Spinal cord (tissue), 10 donors: ENCODE data around the gene METTL6. TPM values are rescaled to one million over a fixed set of nuclear protein-coding genes. Genes with fewer than 3 reads are reported as not detected.

Experiments used
- DNase-seq, 6 donors: peaks; one replicate each; pipeline versions ENCODE4 v3.0.0 to v3.0.0-alpha.2; 2013 to 2015; ENCODE audit warnings: low spot score in 6 of 6, low read depth in 4 of 6
- H3K27ac ChIP-seq: one replicate; pipeline ENCODE4 v1.5.1; 2013; ENCODE audit warnings: low read depth, low read length, control low read depth
- H3K27me3 ChIP-seq: one replicate; pipeline ENCODE4 v1.6.1; 2013; ENCODE audit warnings: low read length; ENCODE audit not compliant: control insufficient read depth, insufficient read depth
- H3K36me3 ChIP-seq: one replicate; pipeline ENCODE4 v1.6.1; 2013; ENCODE audit warnings: low read length; ENCODE audit not compliant: control insufficient read depth, insufficient read depth
- H3K4me1 ChIP-seq: one replicate; pipeline ENCODE4 v1.6.1; 2013; ENCODE audit warnings: low read length; ENCODE audit not compliant: control insufficient read depth, insufficient read depth
- H3K4me3 ChIP-seq: one replicate; pipeline ENCODE4 v1.5.1; 2013; ENCODE audit warnings: low read depth, low read length, control low read depth
- H3K9me3 ChIP-seq: one replicate; pipeline ENCODE4 v1.6.1; 2013; ENCODE audit warnings: low read length; ENCODE audit not compliant: control insufficient read depth, insufficient read depth
- WGBS: methylation state at CpG from one replicate; pipeline ENCODE4 v1.1.5; 2013; ENCODE audit warnings: missing lambda C conversion rate; ENCODE audit not compliant: insufficient coverage; 5-methylcytosine and 5-hydroxymethylcytosine counted together
- polyA plus RNA-seq, 2 donors: library from polyadenylated mRNA; unstranded; fragments of 120-200 nt; gene quantifications; one replicate each; pipeline ENCODE4 v1.2.1, GENCODE V29; 2013; ENCODE audit not compliant: insufficient read length in 2 of 2
- total RNA-seq, 2 donors: library from RNA; depleted of rRNA in 1 of 2; stranded (reverse); fragments of 120-200 nt in 1 of 2; fragments of >200 nt in 1 of 2; gene quantifications; one replicate each; pipeline versions ENCODE4 v1.2.3 to v1.2.4, GENCODE V29; 2013 to 2014
- donor health status: healthy.

Gene METTL6
- total and polyA plus RNA-seq, 4 donors, result 30.0 to 50.3 (median 38.3) TPM

DNA sequence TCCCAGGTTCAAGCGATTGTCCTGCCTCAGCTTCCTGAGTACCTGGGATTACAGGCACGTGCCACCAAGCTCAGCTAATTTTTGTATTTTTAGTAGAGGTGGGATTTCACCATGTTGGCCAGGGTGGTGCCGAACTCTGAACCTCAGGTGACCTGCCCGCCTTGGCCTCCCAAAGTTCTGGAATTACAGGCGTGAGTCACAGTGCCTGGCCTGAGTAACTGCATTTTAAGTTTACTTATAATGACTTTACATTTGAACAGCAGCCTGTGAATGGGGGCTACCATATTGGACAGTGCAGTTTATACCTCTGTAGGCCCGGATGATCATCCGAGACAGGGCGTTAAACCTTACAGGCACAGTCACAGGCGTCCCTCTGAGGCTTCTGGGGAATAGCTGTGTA is 24.8 kb upstream of the METTL6 start:
- no peaks in the 10 kb centered on the region for H3K4me1 ChIP-seq
- no peak for DNase-seq
- WGBS, result 94% methylated on average over 6 of the region's 9 CpGs
- H3K27ac ChIP-seq, result no peak overlapping the region
- no peak overlapping the region for H3K4me3 ChIP-seq
- H3K36me3 ChIP-seq, result peaks cover 49% of the 10 kb centered on the region
- no peaks in the 10 kb centered on the region for H3K27me3 ChIP-seq
- no peaks in the 10 kb centered on the region for H3K9me3 ChIP-seq

DNA sequence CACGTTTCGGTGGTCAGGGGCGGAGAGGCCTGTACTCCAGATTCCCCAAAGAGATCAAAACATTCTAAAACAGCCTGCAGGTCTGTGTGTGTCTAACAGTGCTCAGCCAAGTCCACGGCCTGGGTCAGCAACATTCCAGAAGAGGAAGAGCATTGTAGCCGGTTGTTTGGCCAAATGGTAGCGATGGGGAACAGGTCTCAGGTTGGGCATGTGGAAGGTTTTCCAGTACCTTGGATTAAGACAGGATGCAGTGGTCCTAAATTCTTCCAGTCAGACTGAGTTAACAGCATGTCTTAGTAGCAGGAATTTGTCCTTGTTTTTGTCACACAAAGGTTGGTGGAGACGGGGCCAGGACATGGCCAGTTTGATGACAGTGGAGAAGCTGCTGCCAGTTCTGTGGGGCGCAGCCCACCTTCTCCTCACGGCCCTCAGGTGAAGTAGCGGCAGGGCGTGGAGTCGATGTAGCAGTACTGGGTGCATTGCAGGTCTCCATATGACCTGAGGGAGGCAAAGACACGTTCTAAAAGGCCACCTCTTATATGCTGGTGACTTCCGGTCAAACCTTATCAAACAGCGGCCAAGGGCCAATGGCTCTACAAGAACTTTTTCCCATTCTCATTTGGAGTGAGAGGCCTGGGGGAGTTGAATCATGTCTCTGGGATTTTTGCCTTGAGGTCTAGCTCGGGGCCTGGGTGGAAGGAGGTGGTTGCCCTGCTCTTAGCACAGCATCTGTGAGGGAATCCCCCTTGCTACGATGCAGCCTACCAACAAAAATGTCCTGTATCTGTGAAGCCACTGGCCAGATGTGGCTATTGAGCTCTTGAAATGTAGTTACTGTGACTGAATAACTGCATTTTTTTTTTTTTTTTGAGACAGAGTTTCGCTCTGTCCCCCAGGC is 24.1 kb upstream of the METTL6 start:
- no peaks in the 10 kb centered on the region for H3K4me1 ChIP-seq
- no peaks in the 10 kb centered on the region for H3K9me3 ChIP-seq
- H3K4me3 ChIP-seq, result no peak overlapping the region
- 88% methylated on average over 16 of the region's 18 CpGs for WGBS
- H3K27ac ChIP-seq, result no peak overlapping the region
- DNase-seq, result no peak
- no peaks in the 10 kb centered on the region for H3K27me3 ChIP-seq
- H3K36me3 ChIP-seq, result peaks cover 49% of the 10 kb centered on the region

DNA sequence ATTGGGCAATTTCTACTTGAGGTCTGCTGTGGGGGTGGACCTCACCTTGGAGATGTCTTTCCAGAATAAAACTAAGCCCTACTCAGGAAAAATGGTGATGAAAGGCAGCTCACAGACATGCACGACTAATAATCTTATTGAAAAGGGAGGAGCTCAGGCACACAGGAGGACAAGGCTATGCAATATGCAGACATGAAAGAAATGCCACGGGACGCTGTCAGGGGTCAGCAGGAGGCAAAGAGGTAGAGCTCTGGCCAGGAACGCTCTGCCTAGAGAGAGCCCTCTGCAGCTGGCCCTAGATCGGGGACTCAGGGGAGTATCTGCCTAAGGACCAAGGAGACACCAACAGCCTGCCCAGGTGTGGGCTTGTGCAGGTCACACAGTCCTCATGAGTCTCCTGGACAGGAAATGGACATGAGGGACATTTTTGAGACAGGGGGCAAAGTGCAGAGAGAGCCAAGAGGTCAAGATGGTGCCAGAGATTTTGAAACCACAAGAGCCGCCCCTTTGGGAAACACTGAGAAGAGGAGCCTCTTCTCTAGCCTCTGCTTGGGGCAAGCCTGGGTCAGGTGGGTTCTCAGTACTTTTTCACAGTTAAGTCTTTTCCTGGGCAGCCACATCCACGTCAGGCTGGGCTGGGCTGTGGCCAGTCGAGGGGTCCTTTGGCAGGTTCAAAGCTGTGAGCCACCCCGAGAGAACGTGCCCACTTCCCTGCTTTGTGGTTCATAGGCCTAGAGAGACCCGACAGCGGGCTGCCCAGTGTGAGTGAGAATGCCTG is 23.3 kb upstream of the METTL6 start:
- Histone ChIP-seq H3K4me1 (no peaks in the 10 kb centered on the region), H3K9me3 (no peaks in the 10 kb centered on the region), H3K36me3 (peaks cover 42% of the 10 kb centered on the region), H3K4me3 (no peak overlapping the region), H3K27ac (no peak overlapping the region), H3K27me3 (no peaks in the 10 kb centered on the region)
- DNase-seq, result no peak
- WGBS, result 95% methylated on average over 12 of the region's 12 CpGs

DNA sequence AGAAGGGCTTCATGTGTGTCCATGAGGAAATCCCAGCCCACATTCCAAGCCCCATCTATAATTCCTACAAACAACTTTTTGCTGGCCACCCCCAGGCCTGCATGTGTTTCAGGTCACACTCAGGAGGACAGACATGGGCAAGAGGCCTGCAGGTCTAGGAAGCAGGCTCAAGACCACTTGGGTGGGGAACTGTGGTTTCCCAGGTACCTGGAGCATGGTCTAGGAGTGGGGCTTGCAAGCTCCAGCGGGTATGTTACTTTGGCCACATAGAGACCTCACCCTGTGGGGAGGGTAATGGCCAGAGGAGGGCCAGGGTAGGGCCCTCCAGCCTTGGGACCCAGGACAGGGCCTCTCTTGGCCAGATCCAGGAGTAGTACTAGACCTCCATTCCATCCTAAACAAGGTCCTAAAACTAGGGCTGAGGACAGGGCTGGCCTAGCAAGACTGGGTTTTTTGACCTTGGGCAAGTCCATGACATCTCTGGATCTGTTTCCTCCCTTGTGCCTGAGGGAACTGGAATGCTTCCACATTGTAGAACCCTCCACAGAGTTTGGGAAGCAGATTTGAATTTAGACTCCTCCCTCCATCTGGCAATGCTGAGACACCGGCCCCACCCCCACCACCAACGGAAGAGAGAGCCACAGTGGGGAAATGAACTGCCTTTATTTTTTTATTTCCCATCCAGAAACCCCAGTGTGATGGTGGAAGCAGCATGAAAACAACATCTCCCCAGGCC is 22.3 kb upstream of the METTL6 start:
- Histone ChIP-seq H3K4me1 (no peaks in the 10 kb centered on the region), H3K27me3 (no peaks in the 10 kb centered on the region), H3K27ac (no peak overlapping the region), H3K4me3 (no peak overlapping the region), H3K9me3 (no peaks in the 10 kb centered on the region), H3K36me3 (peaks cover 38% of the 10 kb centered on the region)
- no peak for DNase-seq
- WGBS, result 100% methylated on average over 1 of the region's 3 CpGs

DNA sequence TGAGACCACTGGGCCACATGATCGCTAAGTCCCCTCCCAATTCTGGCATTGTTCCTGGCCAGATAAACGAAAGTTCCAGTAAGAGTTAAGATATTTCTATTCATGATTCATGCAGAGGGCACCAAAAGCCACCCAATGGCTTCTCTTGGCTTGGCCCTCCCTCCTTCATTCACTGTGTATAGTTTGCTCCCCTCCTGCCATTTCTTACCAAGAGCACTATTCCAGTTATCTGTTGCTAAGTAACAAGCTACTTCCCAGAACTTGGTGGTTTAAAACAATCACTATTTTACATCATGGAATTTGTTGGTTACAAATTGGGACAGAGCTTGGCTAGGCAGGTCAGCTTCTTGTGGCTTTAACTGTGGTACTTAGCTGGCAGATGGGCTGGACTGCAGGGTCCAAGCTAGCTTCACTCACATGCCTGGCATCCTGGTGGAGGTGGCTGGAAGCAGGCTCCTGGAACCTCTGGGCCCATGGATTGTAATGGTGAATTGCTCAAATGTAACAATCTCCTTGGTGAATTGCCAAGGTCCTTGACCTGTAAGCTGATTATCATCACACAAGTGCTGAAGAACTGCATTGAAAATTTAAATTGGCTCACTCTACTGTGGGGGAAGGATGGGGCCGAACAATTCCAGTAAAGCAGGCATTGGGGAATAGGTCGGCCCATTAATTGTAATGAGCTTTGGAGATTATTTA is 16.6 kb upstream of the METTL6 start:
- Histone ChIP-seq H3K4me3 (no peak overlapping the region), H3K27ac (no peak overlapping the region), H3K36me3 (peaks cover 18% of the 10 kb centered on the region), H3K9me3 (no peaks in the 10 kb centered on the region), H3K4me1 (no peaks in the 10 kb centered on the region), H3K27me3 (no peaks in the 10 kb centered on the region)
- 100% methylated on average over 1 of the region's 4 CpGs for WGBS
- no peak for DNase-seq

DNA sequence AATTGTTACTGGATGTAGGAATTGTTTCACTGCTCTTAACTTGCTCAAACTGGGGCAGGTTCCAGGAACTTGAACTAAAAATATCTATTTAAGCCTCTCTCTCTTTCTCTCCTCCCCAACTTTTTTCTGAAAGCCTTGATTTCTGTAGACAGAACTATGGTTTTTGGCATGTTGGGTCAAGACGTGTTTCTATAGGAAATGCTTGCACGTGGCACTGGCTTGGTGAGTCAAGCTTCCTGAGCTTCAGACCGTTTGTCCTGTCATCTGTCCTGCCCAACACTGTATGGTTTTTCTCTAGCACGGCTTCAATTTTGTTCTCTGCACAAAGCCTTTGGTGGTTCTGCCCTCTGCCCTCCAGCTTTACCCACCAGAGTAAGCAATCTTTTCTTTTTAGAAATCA is 13.5 kb upstream of the METTL6 start:
- peaks cover 40% of the 10 kb centered on the region for H3K36me3 ChIP-seq

DNA sequence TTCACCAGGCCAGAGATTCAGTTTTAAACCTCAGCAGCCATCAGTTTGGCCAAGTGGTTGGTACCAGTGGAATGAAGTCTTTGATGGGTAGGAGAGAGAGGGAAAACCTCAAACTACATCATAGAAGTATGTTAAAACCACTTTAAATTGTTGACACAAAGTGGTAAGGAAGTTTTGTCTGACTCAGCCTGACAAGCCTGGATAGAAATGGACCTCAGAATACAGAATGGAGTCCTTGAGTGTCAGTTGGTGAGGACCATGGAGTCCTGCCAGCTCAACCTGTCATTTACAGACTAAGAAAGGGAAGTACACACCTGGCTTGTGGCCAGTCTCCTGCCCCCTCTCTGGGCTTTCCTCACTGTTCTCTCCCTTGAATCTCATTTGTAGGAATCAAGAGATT is 12.1 kb upstream of the METTL6 start:
- Histone ChIP-seq H3K9me3 (no peaks in the 10 kb centered on the region), H3K36me3 (peaks cover 36% of the 10 kb centered on the region)

More for the DNA sequence above, 13.5 kb upstream of the METTL6 start:
- DNase-seq, result no peak
- Histone ChIP-seq H3K27me3 (no peaks in the 10 kb centered on the region), H3K4me3 (no peak overlapping the region), H3K27ac (no peak overlapping the region), H3K9me3 (no peaks in the 10 kb centered on the region), H3K4me1 (no peaks in the 10 kb centered on the region)
- 95% methylated on average over 4 of the region's 4 CpGs for WGBS

DNA sequence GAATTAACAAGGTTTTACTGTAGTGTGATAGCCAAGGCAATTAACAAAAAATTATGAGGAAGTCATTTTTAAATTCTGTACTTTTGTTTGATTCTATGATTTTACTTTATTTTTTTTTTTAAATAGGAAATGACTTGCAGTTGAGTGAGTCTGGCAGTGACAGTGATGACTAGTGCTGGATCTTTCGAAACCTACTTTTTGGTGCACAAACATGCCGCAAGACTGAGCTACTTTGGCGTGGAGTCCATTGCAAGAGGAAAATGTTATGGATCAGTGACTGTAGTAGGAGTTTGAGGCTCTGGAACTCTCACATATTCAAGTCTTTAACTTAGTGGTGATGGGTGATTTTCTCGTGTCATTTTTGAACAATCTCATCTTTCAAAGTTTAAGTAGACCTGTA is 11.6 kb upstream of the METTL6 start:
- Histone ChIP-seq H3K27ac (no peak overlapping the region), H3K27me3 (no peaks in the 10 kb centered on the region), H3K36me3 (peaks cover 40% of the 10 kb centered on the region), H3K9me3 (no peaks in the 10 kb centered on the region), H3K4me3 (no peak overlapping the region), H3K4me1 (no peaks in the 10 kb centered on the region)
- DNase-seq, result no peak
- 83% methylated on average over 3 of the region's 4 CpGs for WGBS

More for the DNA sequence above, 12.1 kb upstream of the METTL6 start:
- Histone ChIP-seq H3K4me3 (no peak overlapping the region), H3K27me3 (no peaks in the 10 kb centered on the region), H3K27ac (no peak overlapping the region), H3K4me1 (no peaks in the 10 kb centered on the region)
- DNase-seq, result no peak

DNA sequence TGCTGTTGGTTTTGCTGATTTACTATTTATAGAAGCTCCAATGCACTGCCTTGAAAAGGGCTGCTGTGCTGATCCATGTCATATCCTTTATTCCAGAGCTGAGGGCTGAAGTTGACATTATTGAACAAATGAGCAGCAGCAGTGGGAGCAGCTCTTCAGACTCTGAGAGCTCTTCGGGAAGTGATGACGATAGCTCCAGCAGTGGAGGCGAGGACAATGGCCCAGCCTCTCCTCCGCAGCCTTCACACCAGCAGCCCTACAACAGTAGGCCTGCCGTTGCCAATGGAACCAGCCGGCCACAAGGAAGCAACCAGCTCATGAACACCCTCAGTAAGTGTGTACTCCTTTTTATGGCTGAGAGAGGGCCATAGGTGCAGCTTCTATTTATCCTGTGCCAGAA is 8.9 kb upstream of the METTL6 start:
- no peaks in the 10 kb centered on the region for H3K4me1 ChIP-seq
- H3K9me3 ChIP-seq, result no peaks in the 10 kb centered on the region
- H3K4me3 ChIP-seq, result no peak overlapping the region
- H3K27ac ChIP-seq, result no peak overlapping the region
- 93% methylated on average over 3 of the region's 6 CpGs for WGBS
- no peak for DNase-seq
- H3K36me3 ChIP-seq, result peaks cover 37% of the 10 kb centered on the region
- H3K27me3 ChIP-seq, result no peaks in the 10 kb centered on the region
